Erythroblast (primary cell): Measurements from ENCODE around the gene CEBPG.

Experiments
- GATA1 ChIP-seq: IDR thresholded peaks from 2 replicates; pipeline ENCODE4 v1.6.1; 2011; ENCODE audit warnings: low read depth, mild to moderate bottlenecking, control low read depth, low read length, moderate library complexity
- POLR2A ChIP-seq: IDR thresholded peaks from 2 replicates; pipeline ENCODE4 v1.6.1; 2011; ENCODE audit warnings: mild to moderate bottlenecking, low read length

- TF ChIP-seq POLR2A (no peak), GATA1 (no peak)
Observed at GRCh38 chr19:33339016-33339984, 34.2 kb upstream of the CEBPG start.
